HG03039 (cell line): ENCODE measurements around the gene ZFP36.
A peak's percentile ranks its signal among the peaks of the same experiment; 100 is the strongest.

Experiments
- ATAC-seq: cut with Tn5 transposase; IDR thresholded peaks from one replicate; pipeline ENCODE4 v1.9.1; 2021; ENCODE audit warnings: mild to moderate bottlenecking, moderate library complexity; ENCODE audit not compliant: unreplicated experiment

ZFP36 gene

DNA sequence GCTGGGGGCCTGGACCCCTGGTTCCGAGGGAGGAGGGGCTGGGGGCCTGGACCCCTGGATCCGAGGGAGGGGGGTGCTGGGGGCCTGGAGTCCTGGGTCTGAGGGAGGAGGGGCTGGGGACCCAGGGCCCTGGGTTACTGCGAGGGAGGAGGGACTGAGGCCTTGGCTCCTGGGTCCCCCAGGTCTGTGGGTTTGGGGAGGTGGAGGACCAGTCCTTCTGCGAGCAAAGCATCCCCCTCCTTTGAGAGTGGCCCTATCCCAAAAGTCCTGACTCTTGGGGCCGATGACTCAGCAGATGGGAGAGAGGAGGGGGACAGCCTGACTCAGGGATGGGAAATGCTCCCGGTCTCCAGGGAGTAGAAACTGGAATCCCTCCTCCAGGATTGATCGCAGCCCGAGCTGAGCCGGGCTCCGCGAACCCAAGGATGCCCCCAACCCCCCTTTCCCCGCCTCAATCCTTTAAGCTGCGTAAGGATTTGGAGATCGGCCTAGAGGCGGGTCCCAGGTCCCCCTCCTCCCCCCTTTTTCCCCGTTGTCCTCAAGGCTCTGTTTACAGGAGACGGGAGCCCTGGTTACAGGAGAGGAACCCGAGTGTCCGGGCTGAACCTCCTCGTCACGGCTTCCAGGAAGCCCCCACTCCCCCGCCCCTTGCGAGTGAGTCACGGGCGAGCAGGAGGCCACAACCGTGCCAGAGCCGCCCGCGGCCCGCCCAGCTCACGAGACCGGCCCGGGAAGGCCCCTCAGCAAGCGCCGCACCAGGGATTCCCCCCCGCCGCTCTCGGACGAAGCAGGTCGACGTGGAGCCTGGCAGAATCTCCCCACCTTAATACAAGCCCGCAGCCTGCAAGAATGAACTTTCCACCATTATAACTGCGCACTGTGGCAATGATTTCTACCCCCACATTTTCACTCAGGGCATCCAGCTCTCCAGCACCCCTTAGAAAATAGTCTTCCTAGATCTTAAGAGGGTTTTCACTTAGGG is 3.0 kb upstream of the ZFP36 start:
- peak; percentile 24 for ATAC-seq

DNA sequence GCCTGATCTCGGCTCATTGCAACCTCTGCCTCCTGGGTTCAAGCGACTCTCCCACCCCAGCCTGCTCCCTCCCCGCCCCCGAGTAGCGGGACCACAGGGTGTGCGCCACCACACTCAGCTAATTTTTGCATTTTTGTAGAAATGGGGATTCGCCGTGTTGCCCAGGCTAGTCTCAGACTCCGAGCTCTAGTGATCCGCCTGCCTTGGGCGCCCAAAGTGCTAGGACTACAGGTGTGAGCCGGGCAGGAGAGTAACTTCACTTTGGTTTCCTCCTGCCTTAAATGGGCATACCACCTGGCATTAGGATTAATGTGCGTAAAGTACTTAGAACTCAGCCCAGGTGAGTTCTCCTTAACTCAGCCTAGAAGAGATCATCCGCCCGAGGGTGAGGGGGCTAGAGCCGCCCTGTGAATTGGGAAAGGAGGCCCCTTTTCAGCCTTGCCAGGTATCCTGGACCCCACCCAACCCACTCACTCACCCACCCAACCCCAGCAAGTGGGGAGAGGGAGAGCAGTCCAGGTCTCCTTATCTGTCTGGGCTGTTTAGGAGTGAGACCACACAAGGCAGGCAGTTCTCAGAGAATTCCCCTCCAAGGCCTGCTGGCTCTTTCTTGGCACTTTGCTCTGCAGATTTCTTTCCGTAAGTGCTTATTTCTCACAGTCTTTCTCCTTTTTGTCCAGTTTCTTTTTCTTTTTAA is 1.2 kb upstream of the ZFP36 start:
- ATAC-seq = no peak

- ATAC-seq = no peak
Measured at GRCh38 chr19:39405958-39406655, 540 bp upstream of the ZFP36 start.

DNA sequence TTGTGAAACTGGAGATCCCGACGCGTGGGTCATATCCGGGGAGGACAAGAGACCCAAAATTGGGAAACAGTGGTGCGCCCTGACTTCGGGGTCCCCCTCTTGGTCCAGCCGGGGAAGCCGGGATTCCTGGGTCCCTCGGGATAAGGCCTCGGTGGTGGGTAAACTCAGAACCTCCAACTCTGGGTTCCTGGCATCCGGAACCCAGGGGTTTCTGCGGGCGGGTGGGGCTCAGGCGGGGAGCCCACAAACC is 688 bp downstream of the ZFP36 start:
- no peak for ATAC-seq

- no peak for ATAC-seq
Measured at GRCh38 chr19:39407660-39408391, 1.2 kb downstream of the ZFP36 start.

GRCh38 chr19:39408392-39409207 is 2.0 kb downstream of the ZFP36 start:
- no peak for ATAC-seq

GRCh38 chr19:39409208-39410016 is 2.8 kb downstream of the ZFP36 start:
- ATAC-seq = no peak

DNA sequence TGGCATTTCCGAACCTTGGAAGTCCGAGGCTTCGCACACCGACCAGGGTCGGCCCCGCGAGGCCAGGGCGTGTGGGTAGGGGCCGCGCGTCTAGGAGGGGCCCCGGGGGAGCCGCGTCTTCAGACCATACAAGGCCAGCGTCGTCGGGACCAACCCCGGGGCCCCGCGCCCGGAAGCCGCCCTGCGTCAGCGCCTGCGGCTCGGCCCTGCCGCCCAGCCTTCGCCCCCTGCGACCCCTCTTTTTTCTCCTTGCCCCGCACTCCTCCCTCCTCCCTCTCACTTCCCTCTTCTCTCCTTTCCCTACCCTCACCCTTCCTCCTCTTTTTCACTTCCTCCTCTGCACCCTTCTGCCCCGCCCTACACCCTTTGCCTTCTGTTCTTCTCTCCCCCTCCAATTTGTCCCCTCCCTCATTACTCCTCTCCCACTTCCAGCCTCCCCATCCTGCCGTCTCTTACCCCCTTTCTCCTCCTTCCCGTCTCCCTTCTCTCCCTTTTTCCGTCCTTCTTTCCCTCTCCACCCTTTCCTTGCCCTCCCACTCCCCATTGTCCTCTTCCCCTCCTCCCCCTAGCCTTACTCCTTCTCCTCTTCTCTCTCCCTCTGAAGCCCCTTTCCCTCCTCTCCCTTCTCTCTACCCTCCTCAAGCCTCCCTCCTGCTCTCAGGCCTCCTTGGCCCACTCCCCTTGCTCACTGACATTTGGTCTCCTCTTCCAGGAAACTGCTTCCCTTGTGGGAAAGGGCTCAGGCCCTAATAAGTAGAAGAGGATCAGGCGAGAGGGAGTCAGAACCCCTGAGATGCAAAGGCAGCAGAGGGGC is 3.6 kb downstream of the ZFP36 start:
- no peak for ATAC-seq

- ATAC-seq = no peak
Measured at GRCh38 chr19:39410831-39411080, 4.1 kb downstream of the ZFP36 start.

DNA sequence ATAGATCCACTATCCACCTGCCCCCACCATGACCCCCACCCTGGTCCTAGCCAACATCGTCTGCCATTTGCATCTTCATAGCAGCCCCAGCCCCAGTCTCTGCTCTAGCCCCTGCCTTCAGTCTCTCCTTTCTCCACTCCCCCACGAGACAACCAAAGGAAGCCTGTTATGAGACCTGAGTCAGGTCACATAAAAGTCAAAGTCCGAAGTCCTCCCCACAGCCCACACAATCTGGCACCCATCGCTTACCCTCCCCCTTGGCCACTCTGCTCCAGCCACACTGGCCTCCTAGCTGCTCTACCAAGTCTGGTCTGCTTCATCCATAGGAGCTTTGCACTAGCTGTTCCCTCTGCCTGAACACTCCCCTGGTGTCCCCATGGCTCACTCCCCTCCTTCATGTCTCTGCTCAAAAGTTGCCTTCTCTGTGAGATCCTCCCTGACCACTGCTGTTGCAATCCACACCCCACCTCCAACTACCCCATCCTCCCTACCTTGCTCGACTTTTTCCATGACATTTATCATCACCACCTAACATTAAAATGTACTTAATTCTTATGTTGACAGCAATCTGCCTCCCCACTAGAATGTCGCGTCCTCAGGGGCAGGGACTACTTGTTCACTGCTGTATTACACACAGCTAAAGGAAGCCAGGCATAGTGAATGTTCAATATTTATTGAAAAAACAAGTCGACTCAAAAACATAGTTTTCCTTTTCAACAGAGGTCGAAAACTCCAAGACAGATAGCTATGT is 4.6 kb downstream of the ZFP36 start:
- ATAC-seq = no peak

DNA sequence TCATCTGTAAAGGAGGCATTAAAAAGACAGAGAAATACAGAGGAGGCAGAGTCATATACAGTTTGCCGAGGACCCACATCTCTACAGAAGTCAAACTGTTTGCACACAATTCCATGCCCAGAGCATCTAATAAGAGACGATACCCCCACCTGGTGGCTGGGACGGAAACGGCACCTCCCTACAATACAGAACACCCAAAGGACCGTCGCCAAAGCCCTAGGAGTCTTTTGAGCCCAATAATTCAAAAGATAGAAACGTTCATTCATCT is 5.1 kb downstream of the ZFP36 start:
- ATAC-seq = peak; percentile 16

DNA sequence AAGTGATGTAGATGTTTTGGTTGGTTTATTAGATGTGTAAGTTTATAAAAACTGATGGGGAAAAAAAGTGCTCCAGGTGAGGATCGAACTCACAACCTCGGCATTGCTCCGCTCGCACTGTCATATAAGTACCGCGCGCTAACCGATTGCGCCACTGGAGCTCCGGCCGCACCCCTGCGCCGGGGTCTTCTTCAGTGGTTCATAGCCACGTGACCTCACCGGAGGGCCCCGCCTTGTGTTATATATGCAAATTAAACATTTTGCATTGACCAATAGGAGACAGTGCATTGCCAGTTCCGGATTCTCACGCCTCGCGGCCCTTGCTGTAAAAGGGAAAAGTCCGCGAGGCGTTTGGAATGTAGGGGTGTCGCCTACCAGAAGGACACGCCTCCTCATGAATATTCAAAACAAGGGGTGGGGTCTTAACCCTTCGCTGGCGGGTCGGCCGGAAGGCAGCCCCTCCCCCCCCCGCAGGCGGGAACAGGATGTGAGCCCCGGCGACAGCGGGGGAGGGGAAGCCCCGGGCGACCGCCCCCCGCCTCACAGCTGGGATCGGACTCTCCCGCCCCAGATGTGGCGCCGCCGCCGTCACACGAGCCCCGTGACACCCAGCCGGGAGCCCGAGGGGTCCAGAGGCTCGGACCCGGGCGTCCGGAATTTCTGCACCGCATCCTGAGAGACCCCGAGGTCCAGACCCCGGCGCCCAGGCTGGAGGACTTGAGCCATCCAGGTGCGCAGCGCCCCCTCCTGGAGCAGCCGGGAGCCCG is 5.6 kb downstream of the ZFP36 start, which contains the start of gene PLEKHG2:
Gene PLEKHG2, plus strand, starts transcription at position 570 of the 767 bp plus-strand sequence. CDS start 1,418 bp downstream, outside the sequence.
- ATAC-seq = peak; percentile 41

- ATAC-seq = no peak
Measured at GRCh38 chr19:39412867-39413271, 6.2 kb downstream of the ZFP36 start.

DNA sequence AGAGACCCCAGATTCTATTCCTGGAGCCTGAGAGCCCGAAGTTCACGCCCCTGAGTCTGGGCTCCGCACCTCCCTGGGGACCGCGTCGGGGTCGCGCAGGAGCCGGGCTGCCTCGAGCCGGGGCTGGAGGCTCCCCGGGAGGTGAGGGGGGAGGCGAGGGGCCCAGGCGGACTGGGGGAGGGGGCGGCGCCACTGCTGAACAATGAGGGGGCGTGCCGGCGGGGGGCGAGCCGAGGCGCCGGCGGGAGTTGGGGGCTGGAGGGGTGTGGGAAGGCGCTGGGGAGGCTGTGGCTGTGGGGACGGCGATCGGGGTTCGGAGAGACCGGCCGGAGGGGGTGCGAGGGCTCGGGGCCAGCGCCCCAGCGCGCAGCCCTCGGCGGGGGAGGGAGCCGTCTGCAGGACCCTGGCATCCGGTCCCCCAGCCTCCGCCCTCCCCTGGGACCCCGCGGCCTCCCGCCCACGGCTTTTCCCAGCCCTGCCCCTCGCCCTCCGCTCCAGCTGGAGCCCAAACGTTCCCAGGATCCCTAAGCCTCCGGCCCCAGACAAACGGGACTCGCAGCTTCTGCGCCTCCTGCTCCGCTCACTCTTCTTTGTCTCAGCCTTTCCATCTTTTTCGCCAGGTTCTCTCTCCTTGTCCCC is 6.7 kb downstream of the ZFP36 start:
- no peak for ATAC-seq

DNA sequence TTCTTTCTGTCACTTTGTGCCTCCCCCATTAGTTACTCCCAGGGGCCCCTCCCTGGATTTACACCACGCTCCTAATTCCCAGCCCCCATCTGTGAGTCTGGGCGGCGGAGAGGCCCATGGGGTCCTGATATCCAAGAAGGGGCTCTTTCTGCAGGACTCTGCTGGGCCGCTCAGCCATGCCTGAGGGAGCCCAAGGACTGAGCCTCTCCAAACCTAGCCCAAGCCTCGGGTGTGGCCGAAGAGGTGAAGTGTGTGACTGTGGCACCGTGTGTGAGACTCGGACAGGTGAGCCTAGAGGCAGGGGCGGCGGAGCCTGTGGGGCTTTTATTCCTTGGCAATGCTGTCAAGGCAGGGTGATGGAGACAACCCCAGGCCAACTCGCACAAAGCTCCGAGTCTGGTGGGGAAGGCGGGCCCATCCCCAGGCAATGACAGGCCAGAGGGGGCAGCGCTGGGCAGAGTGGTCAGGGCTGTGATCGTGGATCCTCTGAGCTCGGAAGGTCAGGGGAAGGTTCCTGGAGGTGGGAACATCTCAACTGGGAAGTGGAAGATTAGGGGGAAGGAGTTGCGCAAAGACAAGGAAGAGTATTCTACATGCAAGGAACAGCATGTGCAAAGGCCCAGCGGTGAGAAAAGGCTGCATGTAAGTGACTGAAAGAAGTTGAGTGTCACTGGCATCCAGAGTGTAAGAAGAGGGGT is 7.4 kb downstream of the ZFP36 start:
- ATAC-seq = no peak
